Trophoblast cell (in vitro differentiated cells and primary cell): Measurements from ENCODE around the gene EEA1.

Experiments
- DNase-seq, 2 donors: peaks; one replicate each; pipeline ENCODE4 v3.0.0-alpha.2; 2016
- H2AFZ ChIP-seq: 2 replicates; pipeline ENCODE4 v1.6.1; 2013; ENCODE audit warnings: low read length, moderate library complexity, mild to moderate bottlenecking; ENCODE audit not compliant: insufficient read depth, poor library complexity
- H2AK5ac ChIP-seq: 2 replicates; pipeline ENCODE4 v1.6.1; 2013; ENCODE audit warnings: mild to moderate bottlenecking, low read length
- H2BK120ac ChIP-seq: 2 replicates; pipeline ENCODE4 v1.6.1; 2013; ENCODE audit warnings: low read length, mild to moderate bottlenecking, moderate library complexity; ENCODE audit not compliant: insufficient read depth, poor library complexity
- H2BK12ac ChIP-seq: 2 replicates; pipeline ENCODE4 v1.6.1; 2013; ENCODE audit warnings: mild to moderate bottlenecking, low read length, moderate library complexity
- H2BK5ac ChIP-seq: 2 replicates; pipeline ENCODE4 v1.6.1; 2013; ENCODE audit warnings: low read length, low read depth, moderate library complexity, mild to moderate bottlenecking; ENCODE audit not compliant: poor library complexity
- H3K14ac ChIP-seq: 2 replicates; pipeline ENCODE4 v1.6.1; 2013; ENCODE audit warnings: mild to moderate bottlenecking, low read length
- H3K18ac ChIP-seq: 2 replicates; pipeline ENCODE4 v1.6.1; 2013; ENCODE audit warnings: mild to moderate bottlenecking, low read length
- H3K23ac ChIP-seq: 2 replicates; pipeline ENCODE4 v1.6.1; 2013; ENCODE audit warnings: low read length
- H3K27ac ChIP-seq: 2 replicates; pipeline ENCODE4 v1.5.1; 2013; ENCODE audit warnings: low read depth, mild to moderate bottlenecking, inconsistent platforms, low read length, moderate library complexity
- H3K27me3 ChIP-seq: 2 replicates; pipeline ENCODE4 v1.6.1; 2013; ENCODE audit warnings: inconsistent platforms, mild to moderate bottlenecking, low read length, moderate library complexity; ENCODE audit not compliant: insufficient read depth
- H3K36me3 ChIP-seq, 2 experiments: 1 replicate in 1 of 2; 2 replicates in 1 of 2; pipeline ENCODE4 v1.6.1; 2013; ENCODE audit warnings: low read length in 2 of 2, mild to moderate bottlenecking in 2 of 2, moderate library complexity in 1 of 2; ENCODE audit not compliant: insufficient read depth in 2 of 2, control insufficient read depth in 1 of 2
- H3K4ac ChIP-seq: 2 replicates; pipeline ENCODE4 v1.6.1; 2013; ENCODE audit warnings: low read depth, mild to moderate bottlenecking, low read length, moderate library complexity
- H3K4me1 ChIP-seq, 2 experiments: 1 replicate in 1 of 2; 2 replicates in 1 of 2; pipeline ENCODE4 v1.6.1; 2013; ENCODE audit warnings: low read length in 2 of 2, mild to moderate bottlenecking in 2 of 2, moderate library complexity in 1 of 2; ENCODE audit not compliant: insufficient read depth in 2 of 2, control insufficient read depth in 1 of 2
- H3K4me2 ChIP-seq: 2 replicates; pipeline ENCODE4 v1.6.1; 2013; ENCODE audit warnings: inconsistent platforms, mild to moderate bottlenecking, low read length, moderate library complexity
- H3K4me3 ChIP-seq: 2 replicates; pipeline ENCODE4 v1.5.1; 2013; ENCODE audit warnings: mild to moderate bottlenecking, low read depth, low read length, inconsistent platforms
- H3K79me1 ChIP-seq: one replicate; pipeline ENCODE4 v1.6.1; 2013; ENCODE audit warnings: low read length
- H3K79me2 ChIP-seq: 2 replicates; pipeline ENCODE4 v1.6.1; 2013; ENCODE audit warnings: low read length, mild to moderate bottlenecking; ENCODE audit not compliant: control insufficient read depth, insufficient read depth, poor library complexity
- H3K9ac ChIP-seq: 2 replicates; pipeline ENCODE4 v1.6.1; 2013; ENCODE audit warnings: mild to moderate bottlenecking, low read length
- H3K9me3 ChIP-seq: 2 replicates; pipeline ENCODE4 v1.6.1; 2013; ENCODE audit warnings: low read depth, mild to moderate bottlenecking, control low read depth, inconsistent platforms, low read length; ENCODE audit not compliant: insufficient read depth
- H4K12ac ChIP-seq: 2 replicates; pipeline ENCODE4 v1.6.1; 2013; ENCODE audit warnings: low read depth, mild to moderate bottlenecking, low read length, moderate library complexity
- H4K8ac ChIP-seq: 2 replicates; pipeline ENCODE4 v1.6.1; 2013; ENCODE audit warnings: low read depth, mild to moderate bottlenecking, low read length, moderate library complexity
- H4K91ac ChIP-seq: one replicate; pipeline ENCODE4 v1.6.1; 2013; ENCODE audit warnings: low read depth, mild to moderate bottlenecking, low read length, moderate library complexity
- WGBS: extraction: QIAGEN DNeasy Blood & Tissue Kit; methylation state at CpG from one replicate; pipeline ENCODE4 v1.1.7; 2013; ENCODE audit warnings: missing lambda C conversion rate; ENCODE audit not compliant: insufficient read length, insufficient coverage; ENCODE audit errors: extremely low coverage; 5-methylcytosine and 5-hydroxymethylcytosine counted together

Gene EEA1

DNA sequence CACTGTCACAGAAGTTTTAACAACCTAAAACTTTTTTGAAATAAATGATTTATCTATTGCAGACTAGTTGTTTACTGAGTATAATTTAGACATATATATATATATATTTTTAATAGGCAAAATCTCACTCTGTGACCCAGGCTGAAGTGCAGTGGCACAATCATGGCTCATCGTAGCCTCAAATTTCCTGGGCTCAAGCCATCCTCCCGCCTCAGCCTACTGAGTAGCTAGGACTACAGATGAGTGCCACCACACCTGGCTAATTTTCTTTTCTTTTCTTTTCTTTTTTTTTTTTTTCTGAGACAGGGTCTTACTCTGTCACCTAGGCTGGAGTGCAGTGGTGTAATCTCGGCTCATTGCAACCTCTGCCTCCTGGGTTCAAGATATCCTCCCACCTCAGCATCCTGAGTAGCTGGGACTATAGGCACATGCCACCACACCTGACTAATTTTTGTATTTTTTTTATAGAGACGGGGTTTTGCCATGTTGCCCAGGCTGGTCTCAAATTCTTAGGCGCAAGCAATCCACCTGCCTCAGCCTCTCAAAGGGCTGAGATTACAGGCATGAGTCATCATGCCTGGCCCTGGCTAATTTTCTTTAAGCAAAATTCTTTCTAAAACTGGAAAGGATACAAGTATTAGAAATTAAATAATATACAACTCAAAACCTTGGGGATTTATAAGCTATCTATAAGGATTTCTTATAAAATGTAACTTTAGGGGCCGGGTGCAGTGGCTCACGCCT, 23.1 kb downstream of the EEA1 start:
- Histone ChIP-seq H3K18ac (no peak overlapping the region), H2AFZ (no peak overlapping the region), H2BK120ac (no peak overlapping the region), H2BK12ac (no peak overlapping the region), H3K79me2 (peaks cover 4% of the 10 kb centered on the region), H3K4ac (no peak overlapping the region), H3K27me3 (no peaks in the 10 kb centered on the region), H2BK5ac (no peak overlapping the region), H3K9ac (no peak overlapping the region), H3K9me3 (peaks cover 2% of the 10 kb centered on the region), H3K4me3 (no peak overlapping the region), H2AK5ac (no peak overlapping the region), H3K36me3 (peaks cover 0 to 4% of the 10 kb centered on the region in 2 experiments), H3K14ac (no peak overlapping the region), H3K79me1 (no peaks in the 10 kb centered on the region), H4K12ac (no peak overlapping the region), H4K8ac (no peak overlapping the region), H4K91ac (no peak overlapping the region), H3K4me1 (peaks cover 0 to 1% of the 10 kb centered on the region in 2 experiments), H3K27ac (no peak overlapping the region), H3K23ac (no peak overlapping the region), H3K4me2 (no peak overlapping the region)
- DNase-seq = no peak
- no CpG with 5 or more reads among the region's 7 CpGs for WGBS

DNA sequence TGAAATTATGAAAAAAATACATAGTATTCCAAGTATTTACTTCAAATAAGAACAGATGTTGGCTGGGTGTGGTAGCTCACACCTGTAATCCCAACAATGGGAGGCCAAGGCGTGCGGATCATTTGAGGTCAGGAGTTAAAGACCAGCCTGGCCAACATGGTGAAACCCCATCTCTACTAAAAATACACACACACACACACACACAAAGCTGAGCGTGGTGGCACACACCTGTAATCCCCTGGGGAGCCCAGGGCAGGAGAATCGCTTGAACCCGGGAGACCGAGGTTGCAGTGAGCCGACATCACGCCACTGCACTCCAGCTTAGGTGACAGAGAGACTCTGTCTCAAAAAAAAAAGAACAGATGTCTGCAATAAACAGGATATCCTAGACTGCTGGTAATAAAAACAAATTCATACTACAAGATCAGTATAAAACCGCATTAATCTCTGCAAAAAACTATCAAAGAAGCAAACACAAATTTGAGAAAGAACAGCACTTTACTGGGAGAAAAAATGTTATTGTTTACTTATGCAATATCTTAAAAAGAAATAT, 23.8 kb downstream of the EEA1 start:
- Histone ChIP-seq H3K9me3 (peaks cover 2% of the 10 kb centered on the region), H4K91ac (no peak overlapping the region), H2BK12ac (no peak overlapping the region), H4K12ac (no peak overlapping the region), H3K27ac (no peak overlapping the region), H2AK5ac (no peak overlapping the region), H3K23ac (no peak overlapping the region), H3K4ac (no peak overlapping the region), H2BK5ac (no peak overlapping the region), H3K79me1 (no peaks in the 10 kb centered on the region), H3K14ac (no peak overlapping the region), H3K4me2 (no peak overlapping the region), H3K18ac (peak overlapping the region; percentile 53), H4K8ac (no peak overlapping the region), H2AFZ (no peak overlapping the region), H3K27me3 (no peaks in the 10 kb centered on the region), H3K36me3 (peaks cover 0 to 4% of the 10 kb centered on the region in 2 experiments), H3K4me3 (no peak overlapping the region), H2BK120ac (no peak overlapping the region), H3K9ac (no peak overlapping the region), H3K79me2 (peaks cover 4% of the 10 kb centered on the region), H3K4me1 (peaks cover 0 to 1% of the 10 kb centered on the region in 2 experiments)
- DNase-seq = no peak
- no CpG with 5 or more reads among the region's 9 CpGs for WGBS

DNA sequence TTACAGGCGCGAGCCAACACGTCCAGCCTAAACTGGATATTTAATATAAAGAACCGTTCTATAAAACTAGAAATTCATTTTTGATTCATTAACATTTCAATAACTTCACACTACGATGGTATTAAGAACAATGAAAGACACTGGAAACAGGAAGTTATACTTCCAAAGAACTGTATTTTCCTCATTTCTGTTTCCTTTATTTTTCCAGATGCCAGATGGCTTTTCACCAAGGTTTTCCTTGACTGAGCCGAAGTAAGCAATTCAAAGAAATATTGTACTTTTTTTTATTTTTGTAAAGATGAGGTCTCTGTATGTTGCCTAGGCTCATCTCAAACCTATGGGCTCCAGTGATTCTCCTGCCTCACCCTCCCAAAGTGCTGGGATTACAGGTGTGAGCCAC, 28.2 kb downstream of the EEA1 start:
- Histone ChIP-seq H3K79me1 (no peaks in the 10 kb centered on the region), H3K4me1 (peaks cover 0 to 7% of the 10 kb centered on the region in 2 experiments), H4K8ac (no peak overlapping the region), H3K4me3 (no peak overlapping the region), H3K4me2 (no peak overlapping the region), H3K27me3 (no peaks in the 10 kb centered on the region), H3K18ac (no peak overlapping the region), H2BK120ac (no peak overlapping the region), H3K9ac (no peak overlapping the region), H3K23ac (no peak overlapping the region), H3K4ac (no peak overlapping the region), H2BK5ac (no peak overlapping the region), H4K12ac (no peak overlapping the region), H3K36me3 (no peaks in the 10 kb centered on the region), H3K79me2 (peaks cover 2% of the 10 kb centered on the region), H3K27ac (no peak overlapping the region), H2AFZ (no peak overlapping the region), H3K14ac (no peak overlapping the region), H2AK5ac (no peak overlapping the region), H2BK12ac (no peak overlapping the region), H4K91ac (no peak overlapping the region), H3K9me3 (no peaks in the 10 kb centered on the region)
- no peak for DNase-seq
- WGBS = no CpG with 5 or more reads among the region's 6 CpGs

DNA sequence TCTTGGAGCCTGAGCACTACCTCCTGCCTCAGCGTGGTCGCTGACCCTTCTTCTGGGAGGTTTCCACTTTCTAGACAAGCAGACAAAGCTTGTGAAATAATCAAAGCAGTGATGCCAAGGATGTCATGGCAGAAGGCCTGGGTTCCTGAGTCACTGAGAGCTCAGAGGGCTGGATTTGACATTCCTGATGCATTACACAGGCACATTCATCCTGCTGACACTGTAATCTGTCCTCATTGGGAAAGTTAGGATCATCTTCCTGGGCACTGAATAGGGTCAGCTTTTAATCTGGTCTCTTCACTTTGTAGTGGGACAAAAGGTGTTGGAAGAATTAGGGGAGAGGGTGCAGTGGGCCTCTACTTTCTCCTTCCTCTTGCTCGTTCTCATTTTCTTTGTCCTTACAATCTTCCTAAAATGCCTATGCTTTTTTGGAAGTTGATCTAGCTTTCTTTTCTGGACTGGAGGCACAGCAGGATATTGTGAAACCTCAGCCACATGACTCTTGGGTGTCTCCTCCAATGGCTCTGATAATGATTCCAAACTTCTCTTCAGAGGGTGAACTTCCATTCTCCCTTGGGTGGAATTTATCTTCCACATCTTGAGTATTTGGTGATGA, 29.6 kb downstream of the EEA1 start:
- H4K91ac ChIP-seq = no peak overlapping the region
- no peak overlapping the region for H3K18ac ChIP-seq
- H3K79me2 ChIP-seq = no peaks in the 10 kb centered on the region
- no peaks in the 10 kb centered on the region for H3K9me3 ChIP-seq
- no peaks in the 10 kb centered on the region for H3K79me1 ChIP-seq
- H2BK120ac ChIP-seq = no peak overlapping the region
- H3K4me1 ChIP-seq = peaks cover 0 to 6% of the 10 kb centered on the region in 2 experiments
- peak overlapping the region; percentile 69 for H3K27ac ChIP-seq
- no peak overlapping the region for H3K4me2 ChIP-seq
- H3K9ac ChIP-seq = no peak overlapping the region
- H3K4ac ChIP-seq = no peak overlapping the region
- H4K12ac ChIP-seq = no peak overlapping the region
- no peak overlapping the region for H2BK5ac ChIP-seq
- no peak overlapping the region for H3K23ac ChIP-seq
- no peak overlapping the region for H2BK12ac ChIP-seq
- H4K8ac ChIP-seq = no peak overlapping the region
- H3K14ac ChIP-seq = no peak overlapping the region
- no peaks in the 10 kb centered on the region for H3K27me3 ChIP-seq
- no CpG with 5 or more reads among the region's 3 CpGs for WGBS
- no peak overlapping the region for H2AFZ ChIP-seq
- H3K4me3 ChIP-seq = no peak overlapping the region
- H2AK5ac ChIP-seq = no peak overlapping the region
- peak; percentile 74 to 91 for DNase-seq
- no peaks in the 10 kb centered on the region for H3K36me3 ChIP-seq
